Heart right ventricle (tissue), 16 donors: ENCODE data around the gene KHDC1. TPM values are rescaled to one million over a fixed set of nuclear protein-coding genes. Genes with fewer than 3 reads are reported as not detected.
"Not testable (repeated sequence)": the region's sequence is repeated elsewhere in the genome, so short reads cannot be mapped to it uniquely, and the experiment has no call there.

Experiments
- ATAC-seq, 8 donors: fragments of 200-7000 bp; cut with Tn5 transposase; one replicate each; pipeline ENCODE4 v1.9.1; 2020; ENCODE audit warnings: mild to moderate bottlenecking in 8 of 8, moderate library complexity in 8 of 8, moderate number of reproducible peaks in 1 of 8
- DNase-seq, 2 donors: peaks; one replicate each; pipeline ENCODE4 v3.0.0-alpha.2; 2020
- H3K27ac ChIP-seq, 10 donors: fragments of 200-600 bp; sonication (generic) in 2 of 10; one replicate each; pipeline versions ENCODE4 v1.5.0 to v1.8.0; 2020 to 2022; ENCODE audit warnings: mild to moderate bottlenecking in 3 of 10
- H3K27me3 ChIP-seq, 7 donors: fragments of 200-600 bp; one replicate each; pipeline ENCODE4 v1.8.0; 2021 to 2022; ENCODE audit warnings: mild to moderate bottlenecking in 2 of 7
- H3K36me3 ChIP-seq, 9 donors: fragments of 200-600 bp; sonication (generic) in 1 of 9; one replicate each; pipeline versions ENCODE4 v1.5.0 to v1.8.0; 2020 to 2022; ENCODE audit warnings: mild to moderate bottlenecking in 2 of 9
- H3K4me1 ChIP-seq, 9 donors: fragments of 200-600 bp; sonication (generic) in 1 of 9; one replicate each; pipeline versions ENCODE4 v1.5.0 to v1.8.0; 2020 to 2022; ENCODE audit warnings: mild to moderate bottlenecking in 4 of 9
- H3K4me3 ChIP-seq, 10 donors: fragments of 200-600 bp; sonication (generic) in 2 of 10; one replicate each; pipeline versions ENCODE4 v1.5.0 to v1.8.0; 2020 to 2022; ENCODE audit warnings: mild to moderate bottlenecking in 7 of 10, moderate library complexity in 2 of 10
- H3K9me3 ChIP-seq, 11 donors: fragments of 200-600 bp in 10 of 11; sonication (generic) in 2 of 11; one replicate each; pipeline versions ENCODE4 v1.5.0 to v1.8.0; 2013 to 2022; ENCODE audit warnings: mild to moderate bottlenecking in 2 of 11, control low read depth in 1 of 11, moderate library complexity in 1 of 11
- WGBS, 2 donors: extraction: QIAGEN DNeasy Blood & Tissue Kit; methylation state at CpG; one replicate each; pipeline ENCODE4 v1.1.7; 2013; ENCODE audit warnings: inconsistent platforms in 1 of 2; 5-methylcytosine and 5-hydroxymethylcytosine counted together
- intact Hi-C, 10 donors: fragments of 100-400 bp; cut with DNase I; formaldehyde crosslinking; loops; one replicate each; pipeline versions ENCODE4 v1.11.1 to v1.14.2; 2022
- polyA plus RNA-seq, 2 donors: library from polyadenylated mRNA; stranded (reverse); fragments of 200-250 nt; gene quantifications; one replicate each; pipeline ENCODE4 v1.2.3, GENCODE V29; 2013
- total RNA-seq, 10 donors: library from RNA; stranded (reverse); fragmentation: NEBNext Ultra II Directional in 3 of 10; extraction: Animal tissue kit (Norgen Biotek cat#: 25700) in 3 of 10; gene quantifications; one replicate each; pipeline versions ENCODE4 v1.2.1 to v1.2.4, GENCODE V29; 2021 to 2023
- TF ChIP-seq, protein P1 (sequence below), 9 donors: fragments of 200-600 bp; sonication (generic) in 2 of 9; IDR thresholded peaks; one replicate each; pipeline versions ENCODE4 v1.5.0 to v1.8.0; 2021 to 2022; ENCODE audit warnings: antibody characterized with exemption in 9 of 9, mild to moderate bottlenecking in 5 of 9, moderate library complexity in 1 of 9
- donor health status: Arrhythmogenic right ventricular cardiomyopathy.
- donor health status: ischemic (EF 13 %, LVEDD 7.1; RV severe dilation, severe dysfunction).
- donor health status: healthy with polysubstance abuse.
- donor health status: DM: no; HTN: yes; CAD: no.
- donor health status: DM: no; HTN: no; CAD: no.
- donor health status: ischemic (EF 25% LVEDD 6.9; RV normal size, moderate dysfunction).
- donor health status: ischemic (EF 25% LVEDD 5.7; RV mildly dilated, moderate dysfunction).
- donor health status: healthy.
- donor health status: DM: yes; HTN: yes; CAD: no.
- donor health status: Ischemic cardiomyopathy.
- donor health status: ischemic (EF 35%, LVEDD 5.7; RV mildly dilated, moderate dysfunction).
- donor health status: nonischemic (EF 11% LVEDD 7.7; RV severe dilation, severe dysfunction).
- donor health status: DM: yes; HTN: yes; CAD: no.
- donor health status: PGD.
- donor health status: ischemic (EF 29% LVEDD 5.4; RV normal size, mild dysfunction).
- donor health status: nonischemic (EF 23%, LVEDD 6.1; RV moderate dilation, normal function).

KHDC1 gene
- total and polyA plus RNA-seq, 12 donors, result 0.51 to 2.8 (median 1.2) TPM

DNA sequence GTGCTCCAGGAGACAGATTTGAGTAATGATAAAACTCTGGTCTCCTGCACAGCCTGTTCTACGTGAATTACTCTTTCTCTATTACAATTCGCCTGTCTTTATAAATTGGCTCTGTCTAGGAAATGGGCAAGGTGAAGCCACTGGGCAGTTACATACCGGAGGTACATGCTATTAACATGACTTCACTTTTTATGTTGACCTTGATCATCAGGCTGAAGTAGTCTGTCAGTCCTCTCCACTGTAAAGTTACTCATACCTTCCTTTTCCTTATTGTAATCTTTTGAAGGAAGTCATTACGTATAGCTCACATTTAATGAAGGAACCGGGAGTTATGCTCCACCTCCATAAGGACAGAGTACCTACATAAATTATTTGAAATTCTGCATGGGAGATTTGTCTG, 19.9 kb upstream of the KHDC1 start:
- no peak for ATAC-seq
- 76 to 80% methylated on average over 5 of the region's 5 CpGs for WGBS, 2 donors
- H3K27me3 ChIP-seq, result no peaks in the 10 kb centered on the region
- DNase-seq, result no peak
- TF ChIP-seq, protein P1, sequence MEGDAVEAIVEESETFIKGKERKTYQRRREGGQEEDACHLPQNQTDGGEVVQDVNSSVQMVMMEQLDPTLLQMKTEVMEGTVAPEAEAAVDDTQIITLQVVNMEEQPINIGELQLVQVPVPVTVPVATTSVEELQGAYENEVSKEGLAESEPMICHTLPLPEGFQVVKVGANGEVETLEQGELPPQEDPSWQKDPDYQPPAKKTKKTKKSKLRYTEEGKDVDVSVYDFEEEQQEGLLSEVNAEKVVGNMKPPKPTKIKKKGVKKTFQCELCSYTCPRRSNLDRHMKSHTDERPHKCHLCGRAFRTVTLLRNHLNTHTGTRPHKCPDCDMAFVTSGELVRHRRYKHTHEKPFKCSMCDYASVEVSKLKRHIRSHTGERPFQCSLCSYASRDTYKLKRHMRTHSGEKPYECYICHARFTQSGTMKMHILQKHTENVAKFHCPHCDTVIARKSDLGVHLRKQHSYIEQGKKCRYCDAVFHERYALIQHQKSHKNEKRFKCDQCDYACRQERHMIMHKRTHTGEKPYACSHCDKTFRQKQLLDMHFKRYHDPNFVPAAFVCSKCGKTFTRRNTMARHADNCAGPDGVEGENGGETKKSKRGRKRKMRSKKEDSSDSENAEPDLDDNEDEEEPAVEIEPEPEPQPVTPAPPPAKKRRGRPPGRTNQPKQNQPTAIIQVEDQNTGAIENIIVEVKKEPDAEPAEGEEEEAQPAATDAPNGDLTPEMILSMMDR (IDR thresholded peaks at IDR 0.05), result no peak
- no peaks in the 10 kb centered on the region for H3K9me3 ChIP-seq
- intact Hi-C loops, result no loop called here
- H3K4me1 ChIP-seq, result no peaks in the 10 kb centered on the region
- H3K36me3 ChIP-seq, result no peaks in the 10 kb centered on the region
- no peak overlapping the region for H3K4me3 ChIP-seq
- H3K27ac ChIP-seq, result no peak overlapping the region

DNA sequence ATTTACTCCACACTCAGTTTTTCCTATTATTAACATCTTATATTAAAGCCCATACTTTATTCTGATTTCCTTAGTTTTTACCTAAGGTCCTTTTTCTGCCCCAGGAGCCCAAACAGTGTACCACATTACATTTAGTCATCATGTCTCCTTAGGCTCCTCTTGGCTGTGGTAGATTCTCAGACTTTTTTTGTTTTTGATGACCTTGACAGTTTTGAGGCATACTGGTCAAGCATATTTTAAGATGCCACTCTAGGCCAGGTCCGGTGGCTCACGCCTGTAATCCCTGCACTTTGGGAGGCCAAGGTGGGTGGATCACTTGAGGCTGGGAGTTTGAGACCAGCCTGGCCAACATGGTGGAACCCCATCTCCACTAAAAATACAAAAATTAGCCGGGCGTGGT, 18.7 kb upstream of the KHDC1 start:
- H3K4me1 ChIP-seq, H3K36me3 ChIP-seq, H3K27ac ChIP-seq, intact Hi-C loops, H3K27me3 ChIP-seq, H3K4me3 ChIP-seq, H3K9me3 ChIP-seq, ATAC-seq, DNase-seq: not testable (repeated sequence)
- WGBS, 2 donors, result 97% methylated on average over 4 of the region's 4 CpGs

DNA sequence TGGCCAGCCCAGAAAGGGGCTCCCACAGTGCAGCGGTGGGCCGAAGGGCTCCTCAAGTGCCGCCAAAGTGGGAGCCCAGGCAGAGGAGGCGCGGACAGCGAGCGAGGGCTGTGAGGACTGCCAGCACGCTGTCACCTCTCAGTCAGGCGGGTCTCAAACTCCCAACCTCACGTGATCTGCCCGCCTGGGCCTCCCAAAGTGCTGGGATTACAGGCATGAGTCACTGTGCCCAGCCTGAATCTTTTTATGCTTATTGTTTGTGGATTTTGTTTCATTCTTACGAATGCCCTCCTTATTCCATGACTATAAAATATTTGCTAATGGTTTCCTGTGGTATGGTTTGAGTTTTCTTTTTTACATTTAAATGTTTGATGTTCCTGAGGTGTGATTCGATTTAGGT, 6.3 kb upstream of the KHDC1 start:
- DNase-seq, H3K9me3 ChIP-seq, intact Hi-C loops, H3K27ac ChIP-seq, ATAC-seq, H3K4me1 ChIP-seq, H3K27me3 ChIP-seq, H3K4me3 ChIP-seq, H3K36me3 ChIP-seq: not testable (repeated sequence)
- 97 to 100% methylated on average over 12 to 13 of the region's 13 CpGs for WGBS, 2 donors

DNA sequence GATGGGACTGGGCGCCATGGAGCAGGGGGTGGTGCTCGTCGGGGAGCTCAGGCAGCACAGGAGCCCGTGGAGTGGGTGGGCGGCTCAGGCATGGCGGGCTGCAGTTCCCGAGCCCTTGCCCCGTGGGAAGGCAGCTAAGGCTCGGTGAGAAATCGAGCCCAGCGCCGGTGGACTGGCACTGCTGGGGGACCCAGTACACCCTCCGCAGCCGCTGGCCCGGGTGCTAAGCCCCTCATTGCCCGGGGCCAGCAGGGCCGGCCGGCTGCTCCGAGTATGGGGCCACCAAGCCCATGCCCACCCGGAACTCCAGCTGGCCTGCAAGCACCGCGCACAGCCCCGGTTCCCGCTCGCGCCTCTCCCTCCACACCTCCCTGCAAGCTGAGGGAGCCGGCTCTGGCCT, 5.9 kb upstream of the KHDC1 start:
- DNase-seq, H3K4me3 ChIP-seq, H3K27me3 ChIP-seq, H3K27ac ChIP-seq, H3K36me3 ChIP-seq, ATAC-seq, H3K4me1 ChIP-seq, intact Hi-C loops, H3K9me3 ChIP-seq: not testable (repeated sequence)
- WGBS, 2 donors, result 94% methylated on average over 17 to 26 of the region's 27 CpGs

DNA sequence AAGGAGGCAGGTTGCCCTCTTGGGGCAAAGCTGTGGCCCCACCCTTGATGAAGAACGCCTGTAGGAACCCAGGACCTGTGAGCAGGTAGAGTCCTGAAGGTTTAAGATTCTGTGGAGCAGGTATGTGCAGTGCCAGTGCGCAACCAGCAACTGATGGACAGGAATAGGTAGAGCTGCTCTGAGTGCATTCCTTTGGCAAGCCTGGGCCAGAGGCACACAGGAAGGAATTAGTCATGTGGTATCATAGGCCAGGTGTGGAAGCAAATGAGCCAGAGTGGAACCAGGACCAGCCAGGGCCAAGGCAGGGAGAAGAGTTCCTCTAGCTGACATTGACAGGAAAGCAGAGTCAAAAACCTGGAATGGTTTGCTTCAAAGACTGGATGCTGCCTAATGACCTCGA, 1.4 kb upstream of the KHDC1 start:
- ATAC-seq, result no peak
- intact Hi-C loops, result no loop called here

DNA sequence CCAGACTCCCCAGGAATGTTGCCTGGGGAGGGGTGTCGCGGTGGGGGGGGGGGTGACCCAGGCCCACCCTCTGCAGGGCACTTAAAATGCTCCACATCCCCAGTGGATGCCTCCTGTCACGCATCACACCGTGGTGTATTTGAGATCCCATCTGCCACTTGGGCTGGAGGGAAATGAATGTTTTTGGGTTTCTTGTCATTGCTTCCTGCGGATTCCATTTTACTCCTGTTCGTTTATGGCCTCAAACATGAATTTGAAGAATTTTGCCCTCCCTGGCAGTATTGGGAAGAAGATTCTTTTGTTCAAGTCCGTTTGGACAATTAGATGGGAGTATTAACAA, 544 bp upstream of the KHDC1 start:
- TF ChIP-seq, protein P1 (IDR thresholded peaks at IDR 0.05), result no peak
- ATAC-seq, result peak in 7 of 8 donors; percentile 11 to 30 (median 21)
- intact Hi-C loops, result no loop called here
- DNase-seq, result no peak
- Histone ChIP-seq H3K36me3 (no peaks in the 10 kb centered on the region), H3K4me1 (peaks cover 0 to 20% (median 8%) of the 10 kb centered on the region in 9 donors), H3K4me3 (peak overlapping the region; percentile 36 to 72 (median 66)), H3K27ac (peak overlapping the region in 4 of 10 donors; percentile 39 to 79 (median 70)), H3K27me3 (no peaks in the 10 kb centered on the region), H3K9me3 (no peaks in the 10 kb centered on the region)
- WGBS, 2 donors, result 32 to 40% methylated on average over 7 of the region's 7 CpGs

More for the DNA sequence above, 1.4 kb upstream of the KHDC1 start:
- Histone ChIP-seq H3K9me3 (no peaks in the 10 kb centered on the region), H3K27me3 (no peaks in the 10 kb centered on the region), H3K36me3 (no peaks in the 10 kb centered on the region), H3K27ac (no peak overlapping the region), H3K4me1 (peaks cover 0 to 20% (median 8%) of the 10 kb centered on the region in 9 donors), H3K4me3 (no peak overlapping the region)
- TF ChIP-seq, protein P1 (IDR thresholded peaks at IDR 0.05), result no peak
- DNase-seq, result no peak
- WGBS, 2 donors, result 98 to 100% methylated on average over 3 of the region's 3 CpGs
